Stimulated activated CD8-positive, alpha-beta memory T cell treated with anti-CD3 and anti-CD28 coated beads, Interleukin-12 subunit alpha, Interleukin-12 subunit beta, amount 100 ng/mL, for 1 hour (primary cell): ENCODE data around the gene OXT.
"Not testable (repeated sequence)": the region's sequence is repeated elsewhere in the genome, so short reads cannot be mapped to it uniquely, and the experiment has no call there.

Experiments
- DNase-seq: peaks from one replicate; pipeline ENCODE4 v3.0.0-alpha.2; 2020; ENCODE audit warnings: low read depth

OXT gene

DNA sequence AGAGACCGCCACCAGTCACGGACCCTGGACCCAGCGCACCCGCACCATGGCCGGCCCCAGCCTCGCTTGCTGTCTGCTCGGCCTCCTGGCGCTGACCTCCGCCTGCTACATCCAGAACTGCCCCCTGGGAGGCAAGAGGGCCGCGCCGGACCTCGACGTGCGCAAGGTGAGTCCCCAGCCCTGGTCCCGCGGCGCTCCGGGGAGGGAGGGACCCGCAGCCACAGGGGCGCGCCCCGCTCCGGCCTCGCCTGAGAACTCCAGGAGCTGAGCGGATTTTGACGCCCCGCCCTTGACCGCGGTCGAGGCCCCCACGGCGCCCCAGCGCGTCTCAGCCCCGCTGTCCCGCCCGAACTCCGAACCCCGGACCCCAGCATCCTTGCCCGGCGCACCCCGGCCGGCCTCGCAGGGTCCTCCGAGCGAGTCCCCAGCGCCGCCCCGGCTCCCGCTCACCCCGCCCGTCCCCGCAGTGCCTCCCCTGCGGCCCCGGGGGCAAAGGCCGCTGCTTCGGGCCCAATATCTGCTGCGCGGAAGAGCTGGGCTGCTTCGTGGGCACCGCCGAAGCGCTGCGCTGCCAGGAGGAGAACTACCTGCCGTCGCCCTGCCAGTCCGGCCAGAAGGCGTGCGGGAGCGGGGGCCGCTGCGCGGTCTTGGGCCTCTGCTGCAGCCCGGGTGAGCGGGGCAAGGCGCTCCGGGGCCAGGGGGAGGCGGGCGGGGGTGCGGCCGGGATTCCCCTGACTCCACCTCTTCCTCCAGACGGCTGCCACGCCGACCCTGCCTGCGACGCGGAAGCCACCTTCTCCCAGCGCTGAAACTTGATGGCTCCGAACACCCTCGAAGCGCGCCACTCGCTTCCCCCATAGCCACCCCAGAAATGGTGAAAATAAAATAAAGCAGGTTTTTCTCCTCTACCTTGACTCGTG is at the start of gene OXT:
Gene OXT (plus strand): TSS at position 11 of the 920 bp plus-strand sequence. CDS start 36 bp downstream, at position 47.
- peak; percentile 51 for DNase-seq

DNA sequence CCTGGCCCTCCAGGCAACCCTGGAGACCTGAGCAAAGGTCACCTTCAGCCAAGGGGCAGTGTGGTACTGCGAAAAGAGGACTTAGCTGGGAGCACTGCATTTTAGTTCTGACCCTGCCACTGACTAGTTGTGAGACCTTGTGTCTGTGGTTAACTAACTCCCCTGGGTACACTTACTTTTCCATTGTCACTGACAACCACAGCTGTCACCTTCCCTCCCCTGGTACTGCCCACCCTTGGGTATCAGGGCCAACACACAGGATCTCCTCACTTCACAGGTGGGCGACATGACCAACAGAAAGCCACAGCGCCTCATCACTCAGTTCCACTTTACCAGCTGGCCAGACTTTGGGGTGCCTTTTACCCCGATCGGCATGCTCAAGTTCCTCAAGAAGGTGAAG is 49.6 kb upstream of the OXT start:
- no peak for DNase-seq

DNA sequence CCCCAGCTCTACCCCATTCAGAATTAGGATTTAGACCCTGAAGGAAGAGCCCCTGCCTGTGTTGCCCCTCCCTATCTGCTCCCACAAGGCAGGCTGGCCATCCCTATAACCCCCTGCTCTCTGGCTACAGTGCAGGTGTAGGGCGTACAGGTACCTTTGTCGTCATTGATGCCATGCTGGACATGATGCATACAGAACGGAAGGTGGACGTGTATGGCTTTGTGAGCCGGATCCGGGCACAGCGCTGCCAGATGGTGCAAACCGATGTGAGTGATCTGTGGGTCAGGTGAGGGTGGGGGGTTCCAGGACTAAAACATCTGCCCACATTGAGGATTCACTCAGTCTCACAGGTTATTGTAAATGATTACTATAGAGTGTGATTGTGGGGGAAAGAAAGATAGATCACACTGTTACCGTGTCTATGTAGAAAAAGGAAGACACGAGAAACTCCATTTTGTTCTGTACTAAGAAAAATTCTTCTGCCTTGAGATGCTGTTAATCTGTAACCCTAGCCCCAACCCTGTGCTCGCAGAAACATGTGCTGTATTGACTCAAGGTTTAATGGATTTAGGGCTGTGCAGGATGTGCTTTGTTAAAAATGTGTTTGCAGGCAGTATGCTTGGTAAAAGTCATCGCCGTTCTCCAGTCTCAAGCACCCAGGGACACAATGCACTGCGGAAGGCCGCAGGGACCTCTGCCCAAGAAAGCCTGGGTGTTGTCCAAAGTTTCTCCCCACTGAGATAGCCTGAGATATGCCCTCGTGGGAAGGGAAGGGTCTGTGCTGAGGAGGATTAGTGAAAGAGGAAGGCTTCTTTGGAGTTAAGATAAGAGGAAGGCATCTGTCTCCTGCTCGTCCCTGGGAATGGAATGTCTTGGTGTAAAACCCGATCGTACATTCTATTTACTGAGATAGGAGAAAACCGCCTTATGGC is 48.6 kb upstream of the OXT start:
- not testable (repeated sequence) for DNase-seq

DNA sequence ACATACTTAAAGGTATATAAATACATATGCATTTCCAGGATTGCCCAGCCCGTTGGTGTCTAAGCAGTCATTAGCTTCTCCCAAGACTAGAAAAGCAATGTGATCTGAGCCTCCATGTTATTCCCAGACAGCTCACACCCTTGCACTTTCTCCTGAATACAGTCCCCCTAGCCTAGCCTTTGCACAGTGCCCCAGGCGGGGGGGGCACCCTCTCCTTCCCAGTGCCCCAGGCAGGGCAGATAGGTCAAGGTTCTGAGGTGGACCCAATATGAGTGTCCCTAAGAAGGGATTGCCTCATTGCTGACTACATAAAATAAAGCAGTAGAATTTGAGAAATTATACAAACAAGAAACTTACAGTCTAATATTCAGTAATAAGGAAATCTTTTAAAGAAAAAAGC is 43.4 kb upstream of the OXT start:
- no peak for DNase-seq

DNA sequence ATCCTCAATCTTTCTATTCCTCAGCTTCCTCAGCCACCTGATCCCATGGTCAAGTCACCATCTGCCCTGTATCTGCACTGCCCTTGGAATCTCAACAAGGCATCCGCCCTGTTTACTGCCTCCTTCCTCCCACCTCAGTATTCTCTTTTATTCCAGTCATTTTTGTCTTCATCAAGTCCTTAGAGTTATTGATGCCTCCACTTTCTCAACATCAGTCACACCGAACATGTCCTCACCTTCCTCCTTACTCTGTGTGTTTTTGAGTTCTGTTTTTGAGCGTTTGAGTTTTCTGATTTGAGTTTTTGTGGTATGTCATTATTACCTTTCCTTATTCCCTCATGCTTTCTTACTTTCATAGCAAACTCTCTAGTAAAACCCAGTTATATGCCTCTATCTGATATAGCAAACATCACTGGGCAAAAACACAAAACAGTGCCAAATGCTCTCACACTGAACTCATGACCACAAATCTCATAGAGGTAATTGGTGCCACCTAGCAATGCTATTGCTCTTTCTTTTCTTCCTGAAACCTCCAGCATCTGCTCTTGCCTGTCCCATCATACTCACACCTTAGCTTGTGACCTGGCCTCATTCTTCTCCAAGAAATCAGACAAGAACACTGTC is 39.8 kb upstream of the OXT start:
- DNase-seq = no peak

DNA sequence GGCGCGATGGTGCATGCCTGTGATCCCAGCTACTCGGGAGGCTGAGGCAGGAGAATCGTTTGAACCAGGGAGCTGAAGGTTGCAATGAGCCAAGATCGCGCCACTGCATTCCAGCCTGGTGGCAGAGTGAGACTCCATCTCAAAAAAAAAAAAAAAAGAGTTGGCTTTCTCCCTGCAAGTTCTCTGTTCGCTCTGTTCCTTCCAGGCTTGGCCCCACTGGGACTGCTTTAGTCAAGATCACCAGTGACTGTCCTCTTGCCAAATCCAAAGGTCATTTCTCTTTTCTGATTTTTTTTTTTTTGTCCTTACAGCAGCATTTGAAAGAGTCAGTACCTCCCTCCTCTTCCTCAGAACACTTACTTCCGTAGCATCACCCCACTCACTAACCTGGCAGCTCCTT is 38.8 kb upstream of the OXT start:
- DNase-seq = no peak

DNA sequence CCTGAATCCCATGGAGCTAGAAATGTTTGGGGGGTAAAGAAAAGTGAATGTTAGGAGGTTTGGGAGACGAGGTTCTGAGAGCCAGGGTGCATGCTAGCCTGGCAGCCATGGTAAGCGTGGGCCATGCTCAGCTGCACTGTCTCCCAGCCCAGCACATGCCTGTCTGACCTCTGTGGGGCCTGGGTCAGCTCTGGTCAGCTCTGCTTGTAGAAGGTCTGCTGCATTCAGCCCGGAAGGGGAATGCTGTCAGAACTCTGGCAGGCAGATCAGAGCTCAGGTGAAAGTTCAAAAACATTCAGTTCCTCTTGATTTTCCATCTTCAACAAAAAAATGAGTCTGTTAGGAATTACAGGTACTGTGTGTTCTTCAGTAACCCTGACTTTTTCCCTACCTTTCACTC is 33.8 kb upstream of the OXT start:
- DNase-seq = no peak

DNA sequence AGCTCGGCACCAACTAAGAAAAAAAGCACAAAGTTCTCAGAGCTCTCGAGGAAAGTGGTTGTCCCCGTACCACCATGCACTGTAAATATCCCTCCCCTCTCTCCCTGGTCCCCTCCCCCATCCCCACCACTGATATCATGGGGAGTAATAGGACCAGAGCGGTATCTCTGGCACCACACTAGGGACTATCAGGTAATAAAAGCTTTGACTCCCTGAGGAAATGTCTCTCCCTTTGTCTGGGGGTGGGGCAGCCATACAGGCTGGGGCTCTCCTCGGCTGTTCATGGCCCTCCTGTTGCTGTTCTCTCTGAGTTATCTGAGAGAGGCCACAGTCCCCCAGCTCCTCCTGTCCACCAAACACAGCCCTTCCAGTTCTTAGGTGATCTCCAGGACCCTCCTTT is 33.0 kb upstream of the OXT start:
- DNase-seq = no peak

DNA sequence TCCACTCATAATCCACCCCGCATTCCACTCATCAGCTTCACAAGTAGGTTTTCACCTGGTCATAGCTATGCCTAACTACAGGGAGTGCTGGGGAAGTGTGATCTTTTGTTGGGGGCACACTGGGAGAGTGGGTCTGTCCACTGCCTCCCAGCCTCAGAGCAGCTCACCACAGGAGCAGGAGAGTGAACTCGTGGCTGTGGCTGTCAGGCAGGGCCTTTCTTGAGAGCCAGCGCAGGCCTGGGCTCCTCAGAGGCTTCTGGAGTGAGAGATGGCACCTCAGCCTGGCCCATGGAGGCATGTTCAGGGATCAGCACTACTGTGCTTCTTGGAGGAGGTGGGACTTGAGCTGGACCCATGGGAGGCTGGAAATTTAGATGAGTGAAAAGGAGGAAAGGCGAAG is 32.0 kb upstream of the OXT start:
- no peak for DNase-seq

DNA sequence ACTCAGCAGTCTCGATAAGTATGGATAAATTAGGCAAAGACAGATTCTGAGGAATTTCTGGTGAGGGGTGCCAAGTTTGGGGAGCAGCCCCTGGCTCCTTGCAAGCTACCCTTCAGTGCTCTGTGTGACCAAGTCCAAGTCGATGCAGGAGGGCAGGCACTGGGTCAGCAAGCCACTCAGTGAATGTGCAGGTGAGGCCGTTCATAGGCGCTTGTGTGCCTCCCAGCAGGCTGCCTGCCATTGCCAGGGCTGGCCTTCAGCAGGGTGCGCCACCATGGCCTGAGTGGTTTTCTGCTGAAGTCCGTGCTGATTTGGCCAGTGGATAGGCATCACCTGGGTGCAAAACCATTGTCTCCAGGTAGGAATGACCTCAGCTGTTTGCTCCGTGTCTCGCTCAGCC is 31.3 kb upstream of the OXT start:
- DNase-seq = no peak

DNA sequence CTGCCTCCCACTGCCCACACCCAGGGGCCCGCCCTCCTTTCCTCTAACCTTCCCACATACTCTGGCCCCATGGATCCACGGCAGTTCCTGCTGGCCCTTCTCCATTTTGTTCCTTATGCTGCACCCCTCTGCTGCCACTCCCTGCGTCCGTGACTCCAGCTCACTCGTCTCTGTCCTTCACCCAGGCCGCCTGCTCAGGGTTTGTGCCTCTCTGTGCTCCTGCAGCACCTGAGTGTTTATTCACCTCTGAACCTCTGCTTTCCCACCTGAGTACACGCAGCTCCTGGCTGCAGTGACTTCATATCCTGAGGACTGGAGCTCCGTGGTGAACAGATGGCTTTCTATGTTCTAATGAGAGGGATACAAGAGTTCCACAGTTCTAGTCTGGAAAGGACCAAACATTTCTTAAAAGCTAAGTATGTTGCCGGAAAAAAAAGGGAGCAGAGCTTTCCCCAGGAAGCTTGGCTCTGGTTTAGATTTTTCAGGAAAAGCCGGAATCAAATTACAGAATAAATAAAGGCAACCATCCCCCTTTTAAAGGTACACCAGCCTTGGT is 29.5 kb upstream of the OXT start:
- no peak for DNase-seq

DNA sequence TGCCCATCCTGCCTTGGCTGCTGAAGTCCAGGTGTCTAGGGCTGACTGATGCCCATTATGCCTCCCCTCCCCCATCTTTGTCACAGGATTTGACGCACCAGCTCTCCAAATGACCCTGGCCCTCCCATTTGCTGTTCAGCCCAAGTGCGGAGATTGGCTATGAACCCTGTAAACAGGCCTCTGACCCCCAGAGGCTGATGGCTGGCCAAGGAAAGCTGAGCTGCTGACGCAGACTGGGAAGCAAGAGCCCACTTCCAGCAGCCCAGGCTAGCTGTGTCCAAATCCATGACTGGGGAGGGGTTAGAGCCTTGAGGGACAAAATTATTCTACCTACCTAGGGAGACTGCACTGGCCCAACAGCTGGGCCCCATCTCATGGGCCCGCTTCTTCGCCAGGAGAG is 28.8 kb upstream of the OXT start:
- no peak for DNase-seq

DNA sequence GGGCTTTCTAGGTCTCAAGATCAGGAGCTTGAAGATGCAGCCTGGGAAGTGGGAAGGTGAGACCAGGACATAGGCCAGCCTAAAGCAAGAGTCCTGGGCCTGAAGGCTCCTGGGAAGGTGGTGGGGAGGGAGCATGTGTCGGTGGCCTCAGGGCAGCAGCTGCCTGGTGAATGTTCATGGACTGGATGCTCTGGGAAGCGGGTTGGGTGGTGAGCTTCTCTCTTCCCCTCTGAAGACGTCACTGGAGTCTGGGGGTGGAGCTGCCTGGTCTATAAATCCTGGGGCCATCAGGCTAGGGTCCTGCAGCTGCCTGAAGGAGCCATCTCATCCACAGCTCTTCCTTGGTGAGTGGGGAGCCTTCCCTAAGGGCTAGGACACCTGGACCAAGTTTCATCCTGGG is 28.1 kb upstream of the OXT start, which contains the start of gene GNRH2:
Gene GNRH2 (plus strand): TSS at position 301 of the 400 bp plus-strand sequence. CDS start 793 bp downstream, outside the sequence.
- DNase-seq = no peak

DNA sequence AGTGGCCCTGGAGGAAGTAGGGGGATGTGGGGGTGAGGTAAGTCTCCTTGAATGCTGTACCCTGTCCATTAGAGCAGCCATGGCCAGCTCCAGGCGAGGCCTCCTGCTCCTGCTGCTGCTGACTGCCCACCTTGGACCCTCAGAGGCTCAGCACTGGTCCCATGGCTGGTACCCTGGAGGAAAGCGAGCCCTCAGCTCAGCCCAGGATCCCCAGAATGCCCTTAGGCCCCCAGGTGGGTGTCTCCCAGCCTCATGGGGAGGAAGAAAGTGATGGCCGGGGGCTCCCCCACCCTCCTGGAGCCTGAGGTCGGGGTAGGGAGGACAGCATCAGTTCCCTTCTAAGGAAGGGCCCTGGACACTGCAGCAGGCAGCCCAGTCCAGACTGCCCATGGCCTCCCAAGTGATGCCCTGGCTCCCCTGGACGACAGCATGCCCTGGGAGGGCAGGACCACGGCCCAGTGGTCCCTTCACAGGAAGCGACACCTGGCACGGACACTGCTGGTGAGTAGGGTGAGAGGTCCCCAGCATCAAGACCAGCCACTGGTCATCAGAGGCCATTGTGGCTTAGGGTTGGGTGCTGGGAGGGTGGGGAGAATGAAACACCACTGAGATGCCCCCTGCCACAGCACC is 27.0 kb upstream of the OXT start:
- no peak for DNase-seq

DNA sequence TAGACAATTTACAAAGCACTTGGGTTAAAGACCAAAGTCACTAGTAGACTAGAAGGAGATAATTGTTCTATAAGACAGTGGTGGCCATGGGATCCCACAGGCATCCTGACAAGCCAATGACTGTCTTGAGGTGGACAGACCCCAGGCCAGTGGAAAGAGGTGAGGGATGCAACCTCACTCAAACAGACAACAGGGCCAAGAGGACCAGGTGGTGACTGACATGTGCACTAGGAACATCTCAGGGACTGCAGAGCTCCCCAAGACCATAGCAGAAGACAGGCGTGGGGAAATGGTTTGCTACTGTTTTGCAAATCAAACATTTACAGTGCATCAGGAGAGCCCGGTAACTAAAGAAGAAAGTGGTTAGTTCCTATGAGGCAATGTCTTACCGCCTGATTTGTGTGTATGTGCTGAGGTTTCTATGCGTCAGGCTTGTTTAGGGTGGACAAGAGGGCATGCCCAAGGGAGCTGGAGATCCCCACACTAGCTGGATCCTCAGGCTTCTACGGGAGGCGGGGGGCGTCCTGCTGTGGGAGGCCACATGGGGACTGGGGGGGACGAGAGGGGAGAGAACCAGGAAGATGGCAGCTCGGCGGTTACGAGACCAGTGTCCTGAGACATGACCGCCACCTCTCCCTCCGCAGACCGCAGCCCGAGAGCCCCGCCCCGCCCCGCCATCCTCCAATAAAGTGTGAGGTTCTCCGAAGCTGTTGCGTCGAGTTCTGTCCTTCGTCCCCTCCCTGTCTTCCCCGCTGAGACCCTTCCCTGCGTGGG is 26.2 kb upstream of the OXT start:
- peak; percentile 26 for DNase-seq

DNA sequence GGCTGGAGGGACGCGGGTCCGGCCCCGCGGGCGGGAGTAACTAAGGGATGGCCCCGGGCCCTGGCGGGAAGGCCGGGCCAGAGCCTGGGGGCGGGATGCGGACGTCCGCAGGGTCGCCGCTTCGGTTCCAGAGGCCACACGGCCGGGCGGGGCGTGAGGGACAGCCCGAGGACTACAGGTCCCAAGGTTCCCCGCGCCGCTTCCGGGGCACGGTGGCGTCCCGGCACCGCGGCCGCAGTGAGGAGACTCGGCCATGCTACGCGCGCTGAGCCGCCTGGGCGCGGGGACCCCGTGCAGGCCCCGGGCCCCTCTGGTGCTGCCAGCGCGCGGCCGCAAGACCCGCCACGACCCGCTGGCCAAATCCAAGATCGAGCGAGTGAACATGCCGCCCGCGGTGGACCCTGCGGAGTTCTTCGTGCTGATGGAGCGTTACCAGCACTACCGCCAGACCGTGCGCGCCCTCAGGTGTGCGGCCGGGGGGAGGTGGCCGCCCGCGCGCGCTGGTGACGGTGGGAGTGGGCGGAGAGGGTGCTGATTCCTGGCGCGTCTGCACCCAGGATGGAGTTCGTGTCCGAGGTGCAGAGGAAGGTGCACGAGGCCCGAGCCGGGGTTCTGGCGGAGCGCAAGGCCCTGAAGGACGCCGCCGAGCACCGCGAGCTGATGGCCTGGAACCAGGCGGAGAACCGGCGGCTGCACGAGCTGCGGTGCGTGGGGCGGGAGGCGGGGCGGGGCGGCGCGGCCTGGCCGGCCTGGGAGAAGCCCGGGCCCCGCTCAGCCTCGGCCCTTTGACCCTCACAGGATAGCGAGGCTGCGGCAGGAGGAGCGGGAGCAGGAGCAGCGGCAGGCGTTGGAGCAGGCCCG is 25.4 kb upstream of the OXT start, which contains the start of gene MRPS26:
Gene MRPS26 (plus strand): TSS at position 237 of the 861 bp plus-strand sequence. CDS start 17 bp downstream, at position 254.
- DNase-seq = peak; percentile 64

DNA sequence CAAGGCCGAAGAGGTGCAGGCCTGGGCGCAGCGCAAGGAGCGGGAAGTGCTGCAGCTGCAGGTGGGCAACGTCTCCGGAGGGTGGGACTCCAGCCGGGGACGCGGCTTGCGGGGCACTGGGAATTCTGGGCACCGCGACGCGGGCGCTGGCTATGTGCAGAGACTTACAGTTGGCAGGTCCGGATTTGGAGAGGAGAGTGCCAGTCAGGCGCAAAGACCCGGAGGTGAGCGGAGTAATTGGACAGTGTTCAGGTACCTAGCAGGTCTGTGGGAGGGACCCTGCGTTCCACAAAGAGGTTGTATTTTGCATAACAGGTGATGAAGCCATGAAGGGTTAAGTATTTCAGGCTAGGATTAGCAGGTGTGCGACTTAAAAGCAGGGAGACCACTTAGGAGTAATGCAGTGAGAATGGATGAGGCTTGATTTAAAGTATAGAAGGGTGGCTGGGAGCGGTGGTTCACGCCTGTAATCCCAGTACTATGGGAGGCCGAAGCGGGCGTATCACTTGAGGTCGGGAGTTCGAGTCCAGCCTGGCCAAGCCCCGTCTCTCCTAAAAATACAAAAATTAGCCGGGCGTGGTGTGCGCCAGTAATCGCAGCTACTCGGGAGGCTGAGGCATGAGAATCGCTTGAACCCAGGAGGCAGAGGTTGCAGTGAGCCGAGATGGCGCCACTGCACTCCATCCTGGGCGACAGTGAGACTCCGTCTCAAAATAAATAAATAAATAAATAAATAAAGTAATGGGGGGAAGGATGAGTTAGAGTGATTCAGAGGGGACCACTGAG is 24.6 kb upstream of the OXT start:
- DNase-seq = no peak

DNA sequence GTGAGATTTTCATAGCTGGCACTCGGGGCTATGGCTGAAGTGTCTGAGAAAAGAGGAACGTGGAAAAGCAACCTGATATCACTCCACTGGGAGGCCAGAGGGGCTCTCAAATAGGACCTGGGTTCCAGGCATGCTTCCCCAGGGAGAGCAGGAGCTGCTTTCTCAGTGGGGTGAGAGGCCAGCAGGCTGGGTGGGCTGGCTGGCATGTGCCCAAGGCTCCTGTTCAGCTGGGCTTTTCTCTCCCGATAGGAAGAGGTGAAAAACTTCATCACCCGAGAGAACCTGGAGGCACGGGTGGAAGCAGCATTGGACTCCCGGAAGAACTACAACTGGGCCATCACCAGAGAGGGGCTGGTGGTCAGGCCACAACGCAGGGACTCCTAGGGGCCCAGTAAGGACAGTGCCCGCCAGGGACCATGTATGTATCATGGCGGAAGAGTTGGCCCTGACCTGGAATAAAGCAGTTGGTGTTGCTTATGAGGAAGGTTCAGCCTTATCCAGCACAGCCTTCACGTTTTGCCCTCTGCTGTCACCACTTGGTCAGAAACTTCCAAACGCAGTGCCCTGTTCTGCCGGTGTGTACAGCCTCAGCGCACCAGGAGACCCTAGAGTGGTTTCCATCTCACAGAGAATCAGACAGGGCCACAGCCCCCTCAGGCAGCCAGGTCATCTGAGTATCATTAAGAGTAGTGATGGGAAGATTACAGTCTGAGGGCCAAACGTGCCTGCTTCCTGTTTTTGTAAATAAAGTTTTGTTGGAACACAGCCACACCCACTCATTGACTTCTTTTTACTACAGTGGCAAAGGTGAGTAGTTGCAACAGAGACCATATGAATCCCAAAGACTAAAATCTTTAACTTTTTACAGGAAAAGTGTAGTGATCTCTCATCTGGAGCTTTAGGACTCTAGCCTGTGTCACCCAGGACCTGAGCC is 23.7 kb upstream of the OXT start:
- DNase-seq = no peak
